Measurements from ENCODE around the gene CFL1. TPM values are rescaled to one million over a fixed set of nuclear protein-coding genes. Genes with fewer than 3 reads are reported as not detected.

Gene CFL1
- total and polyA plus RNA-seq, 10 of the 15 experiments (the other 5 are each of a cell fraction or from before 2014, with no cell fraction given), result 164 to 2,994 (median 1,500) TPM

GRCh38 chr11:65814986-65815565, 42.9 kb downstream of the CFL1 start:
- CTCF ChIA-PET, result interaction anchor here (0.6 to 7.2 kb wide), 8 partner anchors 12 to 111 kb away, joined by 3 to 192 read pairs (median 24); partner anchors contain the start of genes AP5B1 and KAT5
- H3K4me1 ChIP-seq (ENCODE audit: control insufficient read depth, insufficient read depth, low read length), result peaks cover 3% of the 10 kb centered on the region; the same call in 1 of the 2 replicates
- no peaks in the 10 kb centered on the region for H3K9me3 ChIP-seq (replicated peaks; ENCODE audit: control insufficient read depth, insufficient read depth, low read length)
- DNase-seq (ENCODE audit: low read depth, low spot score) (no peak), FAIRE-seq (no peak), ATAC-seq (no peak)
- no peak overlapping the region for H3K4me3 ChIP-seq
- TF ChIP-seq ZBTB33 (IDR thresholded peaks at IDR 0.05), result no peak
- TF ChIP-seq CREM (IDR thresholded peaks at IDR 0.05; ENCODE audit: low read depth), result no peak
- no peak for TF ChIP-seq MYC (IDR thresholded peaks at IDR 0.05; ENCODE audit: insufficient read depth, insufficient read length, insufficient replicate concordance, low read length, severe bottlenecking)
- TF ChIP-seq IRF5 (IDR thresholded peaks at IDR 0.05; ENCODE audit: borderline replicate concordance), result no peak
- TF ChIP-seq STAT3 (IDR thresholded peaks at IDR 0.05; ENCODE audit: low read depth, low read length), result no peak
- TF ChIP-seq NFIC (IDR thresholded peaks at IDR 0.05; ENCODE audit: low read depth, low read length), result no peak
- no peak for TF ChIP-seq TARDBP (IDR thresholded peaks at IDR 0.05; ENCODE audit: borderline replicate concordance)
- TF ChIP-seq SKIL (IDR thresholded peaks at IDR 0.05; ENCODE audit: low read depth, poor library complexity, severe bottlenecking), result no peak
- no peak for TF ChIP-seq RAD51 (IDR thresholded peaks at IDR 0.05)
- TF ChIP-seq POLR2AphosphoS2 (IDR thresholded peaks at IDR 0.05; ENCODE audit: low read depth, low read length), result no peak
- no peak for TF ChIP-seq JUNB (IDR thresholded peaks at IDR 0.05)
- TF ChIP-seq RFX5 (IDR thresholded peaks at IDR 0.05; ENCODE audit: low read depth, low read length), result no peak
- no peak for TF ChIP-seq BCL3 (IDR thresholded peaks at IDR 0.05; ENCODE audit: borderline replicate concordance, insufficient read depth, low read depth, low read length, poor library complexity, severe bottlenecking)
- H3K9ac ChIP-seq (ENCODE audit: control insufficient read depth, insufficient read depth, low read length), result no peak overlapping the region
- in situ Hi-C loops (cut with MboI), result no loop called here
- intact Hi-C loops (cut with micrococcal nuclease; ENCODE audit: unreplicated experiment), result no loop called here
- H3K27ac ChIP-seq (ENCODE audit: control insufficient read depth, insufficient read depth), result no peak overlapping the region
- no peak overlapping the region for H2AFZ ChIP-seq (ENCODE audit: control insufficient read depth, low read depth, low read length)
- H3K4me2 ChIP-seq (ENCODE audit: control insufficient read depth, insufficient read depth), result no peak overlapping the region
- H3K79me2 ChIP-seq (ENCODE audit: control insufficient read depth, insufficient read depth, low read length), result no peaks in the 10 kb centered on the region
- H4K20me1 ChIP-seq (ENCODE audit: control insufficient read depth, insufficient read depth), result no peaks in the 10 kb centered on the region
- RAD21 ChIA-PET (ENCODE audit: unreplicated experiment), result interaction anchor here (1.5 to 5.4 kb wide), 2 partner anchors 26 to 37 kb away, joined by 3 to 91 read pairs; partner anchors contain the start of gene AP5B1
- SMC1A ChIA-PET (ENCODE audit: uncharacterized antibody, unreplicated experiment), result interaction anchor here (0.8 to 5.3 kb wide), 2 partner anchors 12 to 36 kb away, joined by 3 to 41 read pairs; no protein-coding TSS in a partner anchor
- BruUV-seq (replicated peaks), result no TSS peak
- no peaks in the 10 kb centered on the region for H3K36me3 ChIP-seq (ENCODE audit: control insufficient read depth in 2 of 2, insufficient read depth in 2 of 2, low read length in 1 of 2)
- POLR2A ChIA-PET, result no interaction called here
- WGBS (ENCODE audit: insufficient coverage, insufficient replicate concordance, low lambda C conversion rate, missing lambda C conversion rate), result 84% methylated on average over 16 of the region's 16 CpGs
- no peaks in the 10 kb centered on the region for H3K27me3 ChIP-seq (replicated peaks in 1 of 2; ENCODE audit: control insufficient read depth in 2 of 2, insufficient read depth in 2 of 2, low read length in 1 of 2)

Measured in GM12878 (cell line).